Measurements from ENCODE around the gene ADGRB2. TPM values are rescaled to one million over a fixed set of nuclear protein-coding genes. Genes with fewer than 3 reads are reported as not detected.

Gene ADGRB2
- total RNA-seq, 1 experiment from 2014 or later, result 10.9 TPM

DNA sequence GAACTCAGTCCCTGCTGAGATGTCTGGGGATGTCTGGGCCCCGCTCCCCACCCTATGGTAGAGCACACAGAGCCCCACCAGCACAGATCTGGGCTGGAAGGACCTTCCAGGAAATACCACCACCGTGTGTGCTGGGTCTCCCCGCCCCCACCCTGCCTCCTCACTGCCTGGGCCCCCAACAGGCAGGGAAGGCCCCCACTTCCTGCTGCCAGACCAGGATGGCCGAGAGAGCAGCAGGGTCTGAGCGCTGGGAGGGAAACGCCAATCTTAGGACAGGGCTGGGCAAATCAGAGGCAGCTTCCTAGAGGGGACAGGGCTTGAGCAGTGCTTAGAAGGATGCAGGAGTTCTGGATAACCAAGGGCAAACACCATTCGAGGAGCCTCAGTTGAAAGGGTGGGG is 11.9 kb downstream of the ADGRB2 start:
- H3K23ac ChIP-seq (ENCODE audit: insufficient read length, low read depth, low read length), result no peak overlapping the region
- Mint-ChIP-seq H3K4me3 (peak overlapping the region in 1 of 2 experiments; percentile 18; a peak in 1 of 5 replicates), H3K9me3 (no peaks in the 10 kb centered on the region; a peak in 1 of 5 replicates), H3K27me3 (ENCODE audit: low read depth) (0 out of 2 replicates have a peak, but pooled peaks cover 2% of the 10 kb centered on the region), H3K27ac (peak overlapping the region in 2 of 3 experiments; percentile 41 to 70; a peak in 4 of 7 replicates), H3K36me3 (ENCODE audit: insufficient read depth in 1 of 3, low read depth in 3 of 3) (no peaks in the 10 kb centered on the region), H3K4me1 (peaks cover 32 to 36% of the 10 kb centered on the region in 2 experiments)
- no peak overlapping the region for H2BK120ac ChIP-seq (ENCODE audit: low read depth, low read length, poor library complexity, severe bottlenecking)
- H3K56ac ChIP-seq (ENCODE audit: insufficient read length, low read depth, low read length), result no peak overlapping the region
- no CpG with 5 or more reads among the region's 7 CpGs for WGBS (ENCODE audit: extremely low coverage, insufficient read length, low lambda C conversion rate)
- H3K27ac ChIP-seq (ENCODE audit: insufficient read length, low read depth, low read length), result no peak overlapping the region
- no peak overlapping the region for H4K8ac ChIP-seq (replicated peaks; ENCODE audit: insufficient read length, low read depth, low read length)
- H4K20me1 ChIP-seq (ENCODE audit: control insufficient read depth, insufficient read depth, insufficient read length), result no peaks in the 10 kb centered on the region
- no peak overlapping the region for H4K5ac ChIP-seq (ENCODE audit: insufficient read length, low read depth, low read length)
- H2BK20ac ChIP-seq (ENCODE audit: low read depth, low read length, poor library complexity, severe bottlenecking), result no peak overlapping the region
- H2BK15ac ChIP-seq (ENCODE audit: low read depth, low read length), result no peak overlapping the region
- H3K9me3 ChIP-seq (ENCODE audit: control insufficient read depth, low read depth, low read length), result no peaks in the 10 kb centered on the region
- peaks cover 7% of the 10 kb centered on the region; the same call in 1 of the 2 replicates for H3K4me1 ChIP-seq (ENCODE audit: insufficient read depth, low read length)
- H3K14ac ChIP-seq (ENCODE audit: insufficient read depth, low read length), result no peak overlapping the region; the same call in 1 of the 2 replicates
- H2AFZ ChIP-seq (ENCODE audit: low read length), result no peak overlapping the region
- H3K27me3 ChIP-seq (ENCODE audit: insufficient read depth, low read length), result no peaks in the 10 kb centered on the region
- no peak overlapping the region for H3T11ph ChIP-seq (ENCODE audit: low read length)
- no peaks in the 10 kb centered on the region for H3K79me1 ChIP-seq (ENCODE audit: insufficient read depth, low read depth, low read length, poor library complexity, severe bottlenecking)
- no peaks in the 10 kb centered on the region for H3K79me2 ChIP-seq (ENCODE audit: insufficient read depth, low read length)
- H3K4me2 ChIP-seq (ENCODE audit: insufficient read depth, insufficient read length, low read length), result no peak overlapping the region
- H3K18ac ChIP-seq (ENCODE audit: insufficient read length, low read depth, low read length), result no peak overlapping the region
- H4K91ac ChIP-seq (ENCODE audit: insufficient read length, low read depth, low read length), result no peak overlapping the region
- no peak overlapping the region for H2BK12ac ChIP-seq (ENCODE audit: insufficient read length, low read depth, low read length)
- H3K9ac ChIP-seq (ENCODE audit: extremely low read depth, insufficient read length, low read length), result no peak overlapping the region
- no peak overlapping the region for H2AK5ac ChIP-seq (ENCODE audit: insufficient read length, low read length)
- TF ChIP-seq, protein P1, sequence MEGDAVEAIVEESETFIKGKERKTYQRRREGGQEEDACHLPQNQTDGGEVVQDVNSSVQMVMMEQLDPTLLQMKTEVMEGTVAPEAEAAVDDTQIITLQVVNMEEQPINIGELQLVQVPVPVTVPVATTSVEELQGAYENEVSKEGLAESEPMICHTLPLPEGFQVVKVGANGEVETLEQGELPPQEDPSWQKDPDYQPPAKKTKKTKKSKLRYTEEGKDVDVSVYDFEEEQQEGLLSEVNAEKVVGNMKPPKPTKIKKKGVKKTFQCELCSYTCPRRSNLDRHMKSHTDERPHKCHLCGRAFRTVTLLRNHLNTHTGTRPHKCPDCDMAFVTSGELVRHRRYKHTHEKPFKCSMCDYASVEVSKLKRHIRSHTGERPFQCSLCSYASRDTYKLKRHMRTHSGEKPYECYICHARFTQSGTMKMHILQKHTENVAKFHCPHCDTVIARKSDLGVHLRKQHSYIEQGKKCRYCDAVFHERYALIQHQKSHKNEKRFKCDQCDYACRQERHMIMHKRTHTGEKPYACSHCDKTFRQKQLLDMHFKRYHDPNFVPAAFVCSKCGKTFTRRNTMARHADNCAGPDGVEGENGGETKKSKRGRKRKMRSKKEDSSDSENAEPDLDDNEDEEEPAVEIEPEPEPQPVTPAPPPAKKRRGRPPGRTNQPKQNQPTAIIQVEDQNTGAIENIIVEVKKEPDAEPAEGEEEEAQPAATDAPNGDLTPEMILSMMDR (conservative IDR thresholded peaks at IDR 0.05), result no peak
- H2BK5ac ChIP-seq (ENCODE audit: insufficient read length, low read length), result no peak overlapping the region
- H3K4ac ChIP-seq (ENCODE audit: low read depth, low read length), result no peak overlapping the region
- H3K23me2 ChIP-seq (ENCODE audit: insufficient read length, low read depth, low read length, poor library complexity, severe bottlenecking), result no peaks in the 10 kb centered on the region
- no peak for DNase-seq
